ENCODE measurements around the gene VPS52. TPM values are rescaled to one million over a fixed set of nuclear protein-coding genes. Genes with fewer than 3 reads are reported as not detected.

VPS52 gene
- total RNA-seq, 1 experiment from 2014 or later, result 58.2 TPM

- H2AFZ ChIP-seq (ENCODE audit: low read depth, low read length, poor library complexity, severe bottlenecking), result no peak overlapping the region
- no peaks in the 10 kb centered on the region for H3K27me3 ChIP-seq (ENCODE audit: insufficient read depth, low read length)
- BruUV-seq (replicated peaks), result no TSS peak
- POLR2A ChIA-PET, result interaction anchor here (0.8 to 2.4 kb wide), 9 partner anchors 11 to 132 kb away, joined by 3 to 12 read pairs (median 6); partner anchors contain the start of genes PFDN6, RGL2 and WDR46
- peak overlapping the region; percentile 86 for H3K4me2 ChIP-seq (ENCODE audit: low read length)
- RAD21 ChIA-PET (ENCODE audit: low non-redundant PET in 1 of 2, low total read pairs in 2 of 2, uncharacterized antibody in 2 of 2, unreplicated experiment in 2 of 2), result no interaction called here
- H3K4me1 ChIP-seq (ENCODE audit: control insufficient read depth in 1 of 2, insufficient read depth in 2 of 2, low read length in 2 of 2), result peaks cover 43 to 67% of the 10 kb centered on the region in 2 experiments
- peaks cover 34% of the 10 kb centered on the region for H3K79me2 ChIP-seq (ENCODE audit: insufficient read depth, low read length)
- H3K9me2 ChIP-seq (ENCODE audit: insufficient read depth), result no peaks in the 10 kb centered on the region
- H3K27ac ChIP-seq (ENCODE audit: low read depth, low read length), result peak overlapping the region; percentile 82
- H3K9ac ChIP-seq (ENCODE audit: low read length), result peak overlapping the region; percentile 98
- peak; percentile 9; the same call in 1 of the 2 replicates for ATAC-seq
- H3K36me3 ChIP-seq (ENCODE audit: control insufficient read depth in 1 of 2, insufficient read depth in 2 of 2, low read length in 2 of 2), result peaks cover 28 to 52% of the 10 kb centered on the region in 2 experiments
- no peak overlapping the region for H3K4me3 ChIP-seq (replicated peaks in 1 of 2; ENCODE audit: low read depth in 1 of 2, low read length in 2 of 2)
- intact Hi-C loops (cut with micrococcal nuclease), result loop anchor here (1.0 kb wide), 1 partner anchor 67 kb away; no protein-coding TSS in a partner anchor
- TF ChIP-seq CTCF (IDR thresholded peaks at IDR 0.05 in 2 of 3, conservative IDR thresholded peaks at IDR 0.05 in 1 of 3; ENCODE audit: borderline replicate concordance in 1 of 3, insufficient read depth in 1 of 3, low read depth in 2 of 3, low read length in 2 of 3) (peak in 1 of 3 experiments; percentile 26; a peak in 1 of 6 replicates), ELF1 (IDR thresholded peaks at IDR 0.05; ENCODE audit: borderline replicate concordance, low read depth) (no peak)
- H3K9me3 ChIP-seq (ENCODE audit: control insufficient read depth in 1 of 2, insufficient read depth in 1 of 2, low read depth in 1 of 2, low read length in 2 of 2), result no peaks in the 10 kb centered on the region
- CTCF ChIA-PET, result interaction anchor here (1.2 to 1.8 kb wide), 6 partner anchors 11 to 148 kb away, joined by 3 to 9 read pairs (median 6); partner anchors contain the start of genes PFDN6, RGL2, WDR46 and ZBTB22
- peaks cover 22% of the 10 kb centered on the region for H4K20me1 ChIP-seq (ENCODE audit: insufficient read depth)
- DNase-seq (ENCODE audit: low read depth, low spot score), result no peak
Measured at GRCh38 chr6:33277663-33278391, 6.2 kb upstream of the VPS52 start.

Measured in HCT116 (cell line).